ENCODE results near the gene CACNA2D1. TPM values are rescaled to one million over a fixed set of nuclear protein-coding genes. Genes with fewer than 3 reads are reported as not detected.

Gene CACNA2D1
- total RNA-seq (not detected), polyA plus RNA-seq (not detected), total RNA-seq (not detected)

- H3K27me3 ChIP-seq (ENCODE audit: control insufficient read depth in 2 of 2, insufficient read depth in 2 of 2, low read length in 2 of 2): peaks cover 0 to 9% of the 10 kb centered on the region in 2 donors
- no peak for DNase-seq
- H3K4me1 ChIP-seq (ENCODE audit: control insufficient read depth in 2 of 2, insufficient read depth in 2 of 2, low read length in 2 of 2): no peaks in the 10 kb centered on the region
- Mint-ChIP-seq H3K27ac (no peak within 1 kb of the TSS), H3K4me3 (peak within 1 kb of the TSS; percentile 34 to 79 (median 59)), H3K4me1 (peaks cover 0 to 14% (median 7%) of the 10 kb centered on the region in 7 donors), H3K27me3 (peaks cover 44 to 55% (median 45%) of the 10 kb centered on the region in 5 donors), H3K36me3 (peaks cover 0 to 7% (median 0%) of the 10 kb centered on the region in 5 donors), H3K9me3 (peaks cover 0 to 7% (median 1%) of the 10 kb centered on the region in 11 donors)
- intact Hi-C loops (cut with micrococcal nuclease): no loop called here
- no peak within 1 kb of the TSS for H3K27ac ChIP-seq (ENCODE audit: low read depth, low read length)
- ATAC-seq: peak; percentile 16
- H3K36me3 ChIP-seq (ENCODE audit: control insufficient read depth in 2 of 3, insufficient read depth in 3 of 3, low read length in 3 of 3): no peaks in the 10 kb centered on the region
- no peak within 1 kb of the TSS for H3K4me3 ChIP-seq (ENCODE audit: low read length)
- no peaks in the 10 kb centered on the region for H3K9me3 ChIP-seq (ENCODE audit: control insufficient read depth in 2 of 3, low read length in 3 of 3)
- ChIA-PET POLR2A (no interaction called here), CTCF (no interaction called here)
Observed at GRCh38 chr7:82443547-82444219, at the start of gene CACNA2D1. Gene CACNA2D1 (minus strand): TSS chr7:82443777.

- Mint-ChIP-seq H3K4me3 (no peak overlapping the region), H3K4me1 (no peaks in the 10 kb centered on the region), H3K27me3 (no peaks in the 10 kb centered on the region), H3K27ac (no peak overlapping the region), H3K36me3 (no peaks in the 10 kb centered on the region), H3K9me3 (peaks cover 0 to 7% (median 0%) of the 10 kb centered on the region in 11 donors)
- Histone ChIP-seq H3K27ac (ENCODE audit: low read depth, low read length) (no peak overlapping the region), H3K4me1 (ENCODE audit: control insufficient read depth in 2 of 2, insufficient read depth in 2 of 2, low read length in 2 of 2) (no peaks in the 10 kb centered on the region), H3K27me3 (ENCODE audit: control insufficient read depth in 2 of 2, insufficient read depth in 2 of 2, low read length in 2 of 2) (no peaks in the 10 kb centered on the region), H3K4me3 (ENCODE audit: low read length) (no peak overlapping the region), H3K9me3 (ENCODE audit: control insufficient read depth in 2 of 3, low read length in 3 of 3) (no peaks in the 10 kb centered on the region), H3K36me3 (ENCODE audit: control insufficient read depth in 2 of 3, insufficient read depth in 3 of 3, low read length in 3 of 3) (no peaks in the 10 kb centered on the region)
- intact Hi-C loops (cut with micrococcal nuclease): loop anchor here in 1 of 2 donors (5.0 kb wide), 1 partner anchor 999 kb away; no protein-coding TSS in a partner anchor
- ChIA-PET POLR2A (no interaction called here), CTCF (no interaction called here)
- no peak for ATAC-seq
- no peak for DNase-seq
Observed at GRCh38 chr7:82481499-82482097, 38.0 kb upstream of the CACNA2D1 start.

- no peaks in the 10 kb centered on the region for H3K4me1 Mint-ChIP-seq
- no peaks in the 10 kb centered on the region for H3K36me3 Mint-ChIP-seq
- POLR2A ChIA-PET: no interaction called here
- peaks cover 0 to 5% (median 0%) of the 10 kb centered on the region in 11 donors for H3K9me3 Mint-ChIP-seq
- Histone ChIP-seq H3K4me1 (ENCODE audit: control insufficient read depth in 2 of 2, insufficient read depth in 2 of 2, low read length in 2 of 2) (no peaks in the 10 kb centered on the region), H3K27me3 (ENCODE audit: control insufficient read depth in 2 of 2, insufficient read depth in 2 of 2, low read length in 2 of 2) (no peaks in the 10 kb centered on the region), H3K4me3 (ENCODE audit: low read length) (no peak overlapping the region), H3K9me3 (ENCODE audit: control insufficient read depth in 2 of 3, low read length in 3 of 3) (no peaks in the 10 kb centered on the region), H3K27ac (ENCODE audit: low read depth, low read length) (no peak overlapping the region), H3K36me3 (ENCODE audit: control insufficient read depth in 2 of 3, insufficient read depth in 3 of 3, low read length in 3 of 3) (no peaks in the 10 kb centered on the region)
- ATAC-seq: no peak
- no peak for DNase-seq
- CTCF ChIA-PET: no interaction called here
- no peak overlapping the region for H3K4me3 Mint-ChIP-seq
- no peaks in the 10 kb centered on the region for H3K27me3 Mint-ChIP-seq
- intact Hi-C loops (cut with micrococcal nuclease): no loop called here
- no peak overlapping the region for H3K27ac Mint-ChIP-seq
Observed at GRCh38 chr7:82477733-82478515, 34.3 kb upstream of the CACNA2D1 start.

DNA sequence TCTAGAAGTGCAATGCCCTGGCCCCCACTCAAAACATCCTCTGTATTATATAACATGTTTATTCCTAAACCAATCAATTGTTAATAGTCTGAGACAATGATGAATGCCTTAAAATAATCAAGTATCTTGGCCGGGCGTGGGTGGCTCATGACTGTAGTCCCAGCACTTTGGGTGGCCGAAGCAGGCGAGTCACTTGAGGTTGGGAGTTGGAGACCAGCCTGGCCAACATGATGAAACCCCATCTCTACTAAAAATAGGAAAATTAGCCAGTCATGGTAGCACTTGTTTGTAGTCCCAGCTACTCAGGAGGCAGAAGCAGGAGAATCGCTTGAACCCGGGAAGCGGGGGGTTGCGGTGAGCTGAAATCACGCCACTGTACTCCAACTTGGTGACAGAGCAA, 29.4 kb upstream of the CACNA2D1 start:
- intact Hi-C loops (cut with micrococcal nuclease): no loop called here
- H3K9me3 ChIP-seq (ENCODE audit: control insufficient read depth in 2 of 3, low read length in 3 of 3): no peaks in the 10 kb centered on the region
- CTCF ChIA-PET: no interaction called here
- no peaks in the 10 kb centered on the region for H3K4me1 ChIP-seq (ENCODE audit: control insufficient read depth in 2 of 2, insufficient read depth in 2 of 2, low read length in 2 of 2)
- Mint-ChIP-seq H3K27me3 (no peaks in the 10 kb centered on the region), H3K27ac (no peak overlapping the region), H3K4me3 (no peak overlapping the region), H3K36me3 (no peaks in the 10 kb centered on the region), H3K9me3 (peaks cover 0 to 5% (median 0%) of the 10 kb centered on the region in 11 donors), H3K4me1 (no peaks in the 10 kb centered on the region)
- H3K27me3 ChIP-seq (ENCODE audit: control insufficient read depth in 2 of 2, insufficient read depth in 2 of 2, low read length in 2 of 2): no peaks in the 10 kb centered on the region
- no peak overlapping the region for H3K4me3 ChIP-seq (ENCODE audit: low read length)
- no peak overlapping the region for H3K27ac ChIP-seq (ENCODE audit: low read depth, low read length)
- H3K36me3 ChIP-seq (ENCODE audit: control insufficient read depth in 2 of 3, insufficient read depth in 3 of 3, low read length in 3 of 3): no peaks in the 10 kb centered on the region
- DNase-seq (no peak), ATAC-seq (no peak)
- POLR2A ChIA-PET: no interaction called here

DNA sequence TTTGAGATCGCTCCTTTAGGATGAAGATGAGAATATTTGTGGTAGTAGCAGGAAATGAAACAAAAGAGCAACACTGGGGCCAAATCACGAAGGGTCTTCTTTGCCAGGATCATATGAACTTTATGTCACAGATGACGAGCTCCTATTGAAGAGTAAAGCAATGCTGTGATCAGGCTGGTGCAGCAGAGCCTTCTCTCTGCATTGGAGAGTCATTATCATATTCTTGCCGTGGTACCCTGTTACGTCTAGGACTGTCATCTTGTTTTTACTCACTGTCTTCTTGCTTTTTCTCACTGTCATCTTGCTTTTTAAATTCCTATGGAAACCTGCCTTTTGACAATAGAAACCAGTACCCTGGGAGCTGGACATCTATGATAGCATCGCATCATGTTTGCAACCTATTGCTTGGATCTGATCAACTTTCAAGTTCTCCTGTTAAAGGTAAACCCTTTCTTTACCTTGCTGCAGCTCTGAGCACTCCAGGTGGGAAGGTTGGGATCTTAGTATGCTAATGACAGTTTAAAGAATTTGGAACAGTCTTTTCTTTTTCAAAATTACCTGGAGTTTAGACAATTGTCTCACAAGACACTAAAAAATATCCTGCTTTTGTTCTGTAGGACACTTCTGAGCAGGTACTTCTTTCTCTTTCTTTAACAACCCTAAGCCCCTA, 27.9 kb upstream of the CACNA2D1 start:
- no peak overlapping the region for H3K27ac ChIP-seq (ENCODE audit: low read depth, low read length)
- no peaks in the 10 kb centered on the region for H3K27me3 ChIP-seq (ENCODE audit: control insufficient read depth in 2 of 2, insufficient read depth in 2 of 2, low read length in 2 of 2)
- Mint-ChIP-seq H3K36me3 (no peaks in the 10 kb centered on the region), H3K4me3 (no peak overlapping the region), H3K27me3 (no peaks in the 10 kb centered on the region), H3K27ac (no peak overlapping the region), H3K9me3 (peaks cover 0 to 5% (median 0%) of the 10 kb centered on the region in 11 donors), H3K4me1 (no peaks in the 10 kb centered on the region)
- H3K36me3 ChIP-seq (ENCODE audit: control insufficient read depth in 2 of 3, insufficient read depth in 3 of 3, low read length in 3 of 3): no peaks in the 10 kb centered on the region
- no peaks in the 10 kb centered on the region for H3K4me1 ChIP-seq (ENCODE audit: control insufficient read depth in 2 of 2, insufficient read depth in 2 of 2, low read length in 2 of 2)
- DNase-seq (no peak), ATAC-seq (no peak)
- no peaks in the 10 kb centered on the region for H3K9me3 ChIP-seq (ENCODE audit: control insufficient read depth in 2 of 3, low read length in 3 of 3)
- POLR2A ChIA-PET: no interaction called here
- intact Hi-C loops (cut with micrococcal nuclease): no loop called here
- no peak overlapping the region for H3K4me3 ChIP-seq (ENCODE audit: low read length)
- CTCF ChIA-PET: no interaction called here

GRCh38 chr7:82469207-82469606, 25.6 kb upstream of the CACNA2D1 start:
- H3K9me3 Mint-ChIP-seq: peaks cover 0 to 8% (median 1%) of the 10 kb centered on the region in 11 donors
- H3K9me3 ChIP-seq (ENCODE audit: control insufficient read depth in 2 of 3, low read length in 3 of 3): no peaks in the 10 kb centered on the region
- no peak overlapping the region for H3K4me3 ChIP-seq (ENCODE audit: low read length)
- H3K27ac Mint-ChIP-seq: no peak overlapping the region
- no peak overlapping the region for H3K27ac ChIP-seq (ENCODE audit: low read depth, low read length)
- no peaks in the 10 kb centered on the region for H3K36me3 ChIP-seq (ENCODE audit: control insufficient read depth in 2 of 3, insufficient read depth in 3 of 3, low read length in 3 of 3)
- POLR2A ChIA-PET: no interaction called here
- intact Hi-C loops (cut with micrococcal nuclease): no loop called here
- DNase-seq (no peak), ATAC-seq (no peak)
- no peaks in the 10 kb centered on the region for H3K4me1 Mint-ChIP-seq
- H3K4me3 Mint-ChIP-seq: no peak overlapping the region
- CTCF ChIA-PET: interaction anchor here (0.7 kb wide), 1 partner anchor 447 kb away, joined by 3 read pairs; no protein-coding TSS in a partner anchor
- no peaks in the 10 kb centered on the region for H3K27me3 ChIP-seq (ENCODE audit: control insufficient read depth in 2 of 2, insufficient read depth in 2 of 2, low read length in 2 of 2)
- no peaks in the 10 kb centered on the region for H3K36me3 Mint-ChIP-seq
- H3K4me1 ChIP-seq (ENCODE audit: control insufficient read depth in 2 of 2, insufficient read depth in 2 of 2, low read length in 2 of 2): no peaks in the 10 kb centered on the region
- no peaks in the 10 kb centered on the region for H3K27me3 Mint-ChIP-seq

All from naive thymus-derived CD4-positive, alpha-beta T cell (primary cell).